H9 (cell line): Measurements from ENCODE around the gene GSG1L. TPM values are rescaled to one million over a fixed set of nuclear protein-coding genes. Genes with fewer than 3 reads are reported as not detected.
A peak's percentile ranks its signal among the peaks of the same experiment; 100 is the strongest.

Source experiments
- DNase-seq: peaks from one replicate; pipeline ENCODE4 v3.0.0-alpha.2; 2017
- H2AFZ ChIP-seq: one replicate; pipeline ENCODE4 v1.6.1; 2013; ENCODE audit warnings: mild to moderate bottlenecking, low read length, control low read depth, moderate library complexity
- H2AK5ac ChIP-seq: 2 replicates; pipeline ENCODE4 v1.6.1; 2013; ENCODE audit warnings: low read length, control low read depth, mixed read lengths; ENCODE audit not compliant: insufficient read length
- H2BK120ac ChIP-seq: one replicate; pipeline ENCODE4 v1.6.1; 2013; ENCODE audit warnings: low read depth, mild to moderate bottlenecking, low read length, control low read depth, inconsistent platforms; ENCODE audit not compliant: poor library complexity, severe bottlenecking
- H2BK12ac ChIP-seq: 2 replicates; pipeline ENCODE4 v1.6.1; 2013; ENCODE audit warnings: low read length, control low read depth, mixed read lengths, low read depth; ENCODE audit not compliant: insufficient read length
- H2BK15ac ChIP-seq: 2 replicates; pipeline ENCODE4 v1.6.1; 2013; ENCODE audit warnings: low read depth, low read length, control low read depth
- H2BK20ac ChIP-seq: one replicate; pipeline ENCODE4 v1.6.1; 2013; ENCODE audit warnings: low read depth, mild to moderate bottlenecking, low read length, control low read depth, inconsistent platforms; ENCODE audit not compliant: poor library complexity, severe bottlenecking
- H2BK5ac ChIP-seq: 2 replicates; pipeline ENCODE4 v1.6.1; 2013; ENCODE audit warnings: low read length, control low read depth, mixed read lengths; ENCODE audit not compliant: insufficient read length
- H3K14ac ChIP-seq: 2 replicates; pipeline ENCODE4 v1.6.1; 2013; ENCODE audit warnings: low read length, control low read depth; ENCODE audit not compliant: insufficient read depth
- H3K18ac ChIP-seq: 2 replicates; pipeline ENCODE4 v1.6.1; 2013; ENCODE audit warnings: low read depth, mild to moderate bottlenecking, mixed read lengths, low read length, control low read depth; ENCODE audit not compliant: insufficient read length
- H3K23ac ChIP-seq: 2 replicates; pipeline ENCODE4 v1.6.1; 2013; ENCODE audit warnings: low read length, control low read depth, mixed read lengths, low read depth; ENCODE audit not compliant: insufficient read length
- H3K23me2 ChIP-seq: 2 replicates; pipeline ENCODE4 v1.6.1; 2013; ENCODE audit warnings: low read depth, mild to moderate bottlenecking, mixed read lengths, low read length, control low read depth; ENCODE audit not compliant: insufficient read length, poor library complexity, severe bottlenecking
- H3K27ac ChIP-seq: 2 replicates; pipeline ENCODE4 v1.5.1; 2013; ENCODE audit warnings: low read length, control low read depth, mixed read lengths, low read depth; ENCODE audit not compliant: insufficient read length
- H3K27me3 ChIP-seq: 2 replicates; pipeline ENCODE4 v1.6.1; 2013; ENCODE audit warnings: low read length, control low read depth, inconsistent platforms; ENCODE audit not compliant: insufficient read depth
- H3K4ac ChIP-seq: 2 replicates; pipeline ENCODE4 v1.6.1; 2013; ENCODE audit warnings: low read depth, mild to moderate bottlenecking, control low read depth, inconsistent platforms, low read length, moderate library complexity
- H3K4me1 ChIP-seq: 2 replicates; pipeline ENCODE4 v1.6.1; 2013; ENCODE audit warnings: low read length, control low read depth, inconsistent platforms; ENCODE audit not compliant: insufficient read depth
- H3K4me2 ChIP-seq: 2 replicates; pipeline ENCODE4 v1.6.1; 2013; ENCODE audit warnings: low read length, control low read depth, mixed read lengths; ENCODE audit not compliant: insufficient read length, insufficient read depth
- H3K56ac ChIP-seq: 2 replicates; pipeline ENCODE4 v1.6.1; 2013; ENCODE audit warnings: low read depth, mild to moderate bottlenecking, mixed read lengths, low read length, control low read depth; ENCODE audit not compliant: insufficient read length
- H3K79me1 ChIP-seq: 2 replicates; pipeline ENCODE4 v1.6.1; 2013; ENCODE audit warnings: low read depth, mild to moderate bottlenecking, moderate library complexity, low read length, control low read depth, inconsistent platforms; ENCODE audit not compliant: insufficient read depth, poor library complexity, severe bottlenecking
- H3K79me2 ChIP-seq: 2 replicates; pipeline ENCODE4 v1.6.1; 2013; ENCODE audit warnings: low read length, control low read depth, inconsistent platforms; ENCODE audit not compliant: insufficient read depth
- H3K9ac ChIP-seq: 2 replicates; pipeline ENCODE4 v1.6.1; 2013; ENCODE audit warnings: low read length, control low read depth, mixed read lengths; ENCODE audit not compliant: insufficient read length; ENCODE audit errors: extremely low read depth
- H3K9me3 ChIP-seq: one replicate; pipeline ENCODE4 v1.6.1; 2013; ENCODE audit warnings: low read depth, low read length, inconsistent platforms; ENCODE audit not compliant: control insufficient read depth
- H3T11ph ChIP-seq: one replicate; pipeline ENCODE4 v1.6.1; 2013; ENCODE audit warnings: mild to moderate bottlenecking, low read length, control low read depth, inconsistent platforms
- H4K20me1 ChIP-seq: one replicate; pipeline ENCODE4 v1.6.1; 2013; ENCODE audit not compliant: control insufficient read depth, insufficient read length, insufficient read depth
- H4K5ac ChIP-seq: 2 replicates; pipeline ENCODE4 v1.6.1; 2013; ENCODE audit warnings: low read depth, mild to moderate bottlenecking, mixed read lengths, low read length, control low read depth; ENCODE audit not compliant: insufficient read length
- H4K8ac ChIP-seq: replicated peaks from 2 replicates; pipeline ENCODE4 v1.6.1; 2013; ENCODE audit warnings: low read length, control low read depth, mixed read lengths, low read depth; ENCODE audit not compliant: insufficient read length
- H4K91ac ChIP-seq: 2 replicates; pipeline ENCODE4 v1.6.1; 2013; ENCODE audit warnings: low read depth, mild to moderate bottlenecking, moderate library complexity, mixed read lengths, low read length, control low read depth; ENCODE audit not compliant: insufficient read length
- H3K27ac Mint-ChIP-seq, 3 experiments: 2 replicates in 2 of 3; 3 replicates in 1 of 3; pipeline ENCODE4 v1.8.0; 2020 to 2021; ENCODE audit warnings: mixed read lengths in 3 of 3, mild to moderate bottlenecking in 1 of 3, moderate library complexity in 1 of 3
- H3K27me3 Mint-ChIP-seq: 2 replicates; pipeline ENCODE4 v1.8.0; 2021; ENCODE audit warnings: low read depth, mild to moderate bottlenecking, moderate library complexity, mixed read lengths
- H3K36me3 Mint-ChIP-seq, 3 experiments: 2 replicates in 2 of 3; 3 replicates in 1 of 3; pipeline ENCODE4 v1.8.0; 2020 to 2021; ENCODE audit warnings: low read depth in 3 of 3, mixed read lengths in 3 of 3; ENCODE audit not compliant: insufficient read depth in 1 of 3
- H3K4me1 Mint-ChIP-seq, 2 experiments: 2 replicates each; pipeline ENCODE4 v1.8.0; 2020; ENCODE audit warnings: mixed read lengths in 2 of 2
- H3K4me3 Mint-ChIP-seq, 2 experiments: 2 replicates in 1 of 2; 3 replicates in 1 of 2; pipeline ENCODE4 v1.8.0; 2020 to 2021; ENCODE audit warnings: mild to moderate bottlenecking in 2 of 2, mixed read lengths in 2 of 2, moderate library complexity in 1 of 2
- H3K9me3 Mint-ChIP-seq, 2 experiments: 2 replicates in 1 of 2; 3 replicates in 1 of 2; pipeline ENCODE4 v1.8.0; 2020; ENCODE audit warnings: mild to moderate bottlenecking in 2 of 2, mixed read lengths in 2 of 2, moderate library complexity in 1 of 2
- CTCF ChIP-seq: fragments of 200-600 bp; sonication (generic); conservative IDR thresholded peaks from 3 replicates; pipeline ENCODE4 v1.8.0; 2021; ENCODE audit warnings: antibody characterized with exemption, mild to moderate bottlenecking
- WGBS: extraction: QIAGEN DNeasy Blood & Tissue Kit; methylation state at CpG from one replicate; pipeline ENCODE4 v1.1.7; 2013; ENCODE audit warnings: missing lambda C conversion rate, low lambda C conversion rate, mixed read lengths; ENCODE audit not compliant: insufficient read length; ENCODE audit errors: extremely low coverage; 5-methylcytosine and 5-hydroxymethylcytosine counted together
- total RNA-seq: library from RNA; stranded (reverse); gene quantifications from 2 replicates; pipeline ENCODE4 v1.2.1, GENCODE V29; 2021

GSG1L gene
- total RNA-seq, 1 experiment from 2014 or later = 0.35 TPM

GRCh38 chr16:27841061-27841801, 222.3 kb downstream of the GSG1L start:
- Histone ChIP-seq H3K4me1 (no peaks in the 10 kb centered on the region; the same call in 1 of the 2 replicates), H3K79me2 (no peaks in the 10 kb centered on the region), H2BK15ac (no peak overlapping the region), H2BK20ac (no peak overlapping the region), H3K23ac (no peak overlapping the region), H3K23me2 (no peaks in the 10 kb centered on the region), H3K56ac (no peak overlapping the region), H4K5ac (no peak overlapping the region), H3T11ph (no peak overlapping the region), H2AFZ (no peak overlapping the region), H4K8ac (no peak overlapping the region), H3K79me1 (no peaks in the 10 kb centered on the region), H3K27me3 (no peaks in the 10 kb centered on the region), H4K20me1 (no peaks in the 10 kb centered on the region), H3K27ac (no peak overlapping the region), H2BK5ac (no peak overlapping the region), H2AK5ac (no peak overlapping the region), H4K91ac (no peak overlapping the region), H2BK12ac (no peak overlapping the region), H3K9me3 (no peaks in the 10 kb centered on the region), H3K4ac (no peak overlapping the region), H3K18ac (no peak overlapping the region), H3K14ac (no peak overlapping the region), H3K9ac (no peak overlapping the region), H3K4me2 (no peak overlapping the region), H2BK120ac (no peak overlapping the region)
- peaks cover 0 to 4% of the 10 kb centered on the region in 2 experiments; a peak in 2 of 5 replicates for H3K9me3 Mint-ChIP-seq
- no peaks in the 10 kb centered on the region for H3K27me3 Mint-ChIP-seq
- no peak overlapping the region for H3K27ac Mint-ChIP-seq
- H3K4me1 Mint-ChIP-seq = peaks cover 6 to 18% of the 10 kb centered on the region in 2 experiments
- H3K4me3 Mint-ChIP-seq = no peak overlapping the region
- DNase-seq = peak; percentile 17
- no CpG with 5 or more reads among the region's 16 CpGs for WGBS
- TF ChIP-seq CTCF = no peak
- peaks cover 0 to 3% (median 3%) of the 10 kb centered on the region in 3 experiments; a peak in 2 of 7 replicates for H3K36me3 Mint-ChIP-seq
